CD4-positive, alpha-beta T cell (primary cell): ENCODE results near the gene FAM174C. TPM values are rescaled to one million over a fixed set of nuclear protein-coding genes. Genes with fewer than 3 reads are reported as not detected.
A peak's percentile ranks its signal among the peaks of the same experiment; 100 is the strongest.

Source experiments
- ATAC-seq: fragments of 200-7000 bp; cut with Tn5 transposase; one replicate; pipeline ENCODE4 v1.10.0; 2022; ENCODE audit warnings: mild to moderate bottlenecking; ENCODE audit not compliant: poor library complexity
- CTCF ChIA-PET: fragments of 350-600 bp; sonication (Branson Sonifier 250); formaldehyde crosslinking; loops from one replicate; lab custom pipeline; 2021; ENCODE audit warnings: antibody characterized with exemption, inconsistent platforms; lab: Charles Lee
- POLR2A ChIA-PET: fragments of 350-600 bp; sonication (Branson Sonifier 250); formaldehyde crosslinking; loops from one replicate; lab custom pipeline; 2021; ENCODE audit warnings: antibody characterized with exemption, inconsistent platforms; lab: Charles Lee
- DNase-seq, 14 experiments: peaks; one replicate each; pipeline ENCODE4 v3.0.0-alpha.2; 2013 to 2020; ENCODE audit warnings: mixed read lengths in 2 of 14
- H3K27ac ChIP-seq, 2 donors: one replicate each; pipeline versions ENCODE4 v1.5.1 to v1.7.0; 2013; ENCODE audit warnings: low read length in 2 of 2, low read depth in 1 of 2, mild to moderate bottlenecking in 1 of 2
- H3K27me3 ChIP-seq, 2 experiments: 1 replicate in 1 of 2; 2 replicates in 1 of 2; pipeline versions ENCODE4 v1.6.1 to v1.7.0; 2013; ENCODE audit warnings: low read length in 2 of 2, control low read depth in 1 of 2, mild to moderate bottlenecking in 1 of 2, moderate library complexity in 1 of 2; ENCODE audit not compliant: insufficient read depth in 2 of 2, control insufficient read depth in 1 of 2
- H3K36me3 ChIP-seq: one replicate; pipeline ENCODE4 v1.6.1; 2013; ENCODE audit warnings: low read length, control low read depth; ENCODE audit not compliant: insufficient read depth
- H3K4me1 ChIP-seq: one replicate; pipeline ENCODE4 v1.6.1; 2013; ENCODE audit warnings: low read length, control low read depth; ENCODE audit not compliant: insufficient read depth
- H3K4me3 ChIP-seq: one replicate; pipeline ENCODE4 v1.5.1; 2013; ENCODE audit warnings: mild to moderate bottlenecking, low read length, moderate library complexity
- H3K9me3 ChIP-seq, 2 experiments: 1 replicate in 1 of 2; 2 replicates in 1 of 2; pipeline versions ENCODE4 v1.6.1 to v1.7.0; 2013; ENCODE audit warnings: low read length in 2 of 2, mild to moderate bottlenecking in 2 of 2, control low read depth in 1 of 2, moderate library complexity in 1 of 2; ENCODE audit not compliant: control insufficient read depth in 1 of 2, insufficient read depth in 1 of 2
- H3K27ac Mint-ChIP-seq: one replicate; pipeline ENCODE4 v1.8.0; 2020; ENCODE audit warnings: mixed read lengths
- H3K27me3 Mint-ChIP-seq: one replicate; pipeline ENCODE4 v1.8.0; 2021; ENCODE audit warnings: mixed read lengths
- H3K36me3 Mint-ChIP-seq: one replicate; pipeline ENCODE4 v1.8.0; 2021; ENCODE audit warnings: low read depth, mixed read lengths
- H3K4me1 Mint-ChIP-seq: one replicate; pipeline ENCODE4 v1.8.0; 2021; ENCODE audit warnings: low read depth, mixed read lengths
- H3K4me3 Mint-ChIP-seq: one replicate; pipeline ENCODE4 v1.8.0; 2020; ENCODE audit warnings: mild to moderate bottlenecking, mixed read lengths
- H3K9me3 Mint-ChIP-seq: one replicate; pipeline ENCODE4 v1.8.0; 2020; ENCODE audit warnings: mixed read lengths
- intact Hi-C, 2 experiments: fragments of 100-400 bp; cut with DNase I in 1 of 2; cut with micrococcal nuclease in 1 of 2; formaldehyde crosslinking; loops; one replicate each; pipeline versions ENCODE4 v1.15.1 to v1.9.0; 2023 to 2025; cut with DNase I, micrococcal nuclease
- total RNA-seq, 174 experiments: library from RNA in 2 of 174; stranded (reverse) in 2 of 174; gene quantifications; one replicate each; pipeline ENCODE4 v1.2.3 and lab custom pipeline; 2021 to 2026
- TF ChIP-seq, protein P1 (sequence below): fragments of 200-600 bp; IDR thresholded peaks from one replicate; pipeline ENCODE4 v1.8.0; 2022; ENCODE audit warnings: antibody characterized with exemption, mild to moderate bottlenecking

The FAM174C gene
- total RNA-seq, 2 experiments from 2014 or later = 32.0 to 38.3 TPM

- Mint-ChIP-seq H3K4me3 (no peak overlapping the region), H3K4me1 (no peaks in the 10 kb centered on the region), H3K27me3 (peaks cover 30% of the 10 kb centered on the region), H3K27ac (no peak overlapping the region), H3K9me3 (no peaks in the 10 kb centered on the region), H3K36me3 (no peaks in the 10 kb centered on the region)
- peaks cover 11% of the 10 kb centered on the region for H3K4me1 ChIP-seq
- intact Hi-C loops = no loop called here
- H3K27ac ChIP-seq = no peak overlapping the region
- TF ChIP-seq, protein P1, sequence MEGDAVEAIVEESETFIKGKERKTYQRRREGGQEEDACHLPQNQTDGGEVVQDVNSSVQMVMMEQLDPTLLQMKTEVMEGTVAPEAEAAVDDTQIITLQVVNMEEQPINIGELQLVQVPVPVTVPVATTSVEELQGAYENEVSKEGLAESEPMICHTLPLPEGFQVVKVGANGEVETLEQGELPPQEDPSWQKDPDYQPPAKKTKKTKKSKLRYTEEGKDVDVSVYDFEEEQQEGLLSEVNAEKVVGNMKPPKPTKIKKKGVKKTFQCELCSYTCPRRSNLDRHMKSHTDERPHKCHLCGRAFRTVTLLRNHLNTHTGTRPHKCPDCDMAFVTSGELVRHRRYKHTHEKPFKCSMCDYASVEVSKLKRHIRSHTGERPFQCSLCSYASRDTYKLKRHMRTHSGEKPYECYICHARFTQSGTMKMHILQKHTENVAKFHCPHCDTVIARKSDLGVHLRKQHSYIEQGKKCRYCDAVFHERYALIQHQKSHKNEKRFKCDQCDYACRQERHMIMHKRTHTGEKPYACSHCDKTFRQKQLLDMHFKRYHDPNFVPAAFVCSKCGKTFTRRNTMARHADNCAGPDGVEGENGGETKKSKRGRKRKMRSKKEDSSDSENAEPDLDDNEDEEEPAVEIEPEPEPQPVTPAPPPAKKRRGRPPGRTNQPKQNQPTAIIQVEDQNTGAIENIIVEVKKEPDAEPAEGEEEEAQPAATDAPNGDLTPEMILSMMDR = no peak
- H3K27me3 ChIP-seq = peaks cover 24 to 28% of the 10 kb centered on the region in 2 experiments
- H3K4me3 ChIP-seq = peak overlapping the region; percentile 16
- ATAC-seq (peak; percentile 34), DNase-seq (peak in 7 of 14 experiments; percentile 4 to 49 (median 31))
- ChIA-PET CTCF (no interaction called here), POLR2A (no interaction called here)
- H3K9me3 ChIP-seq = peaks cover 0 to 23% of the 10 kb centered on the region in 2 experiments
- no peaks in the 10 kb centered on the region for H3K36me3 ChIP-seq
Measured at GRCh38 chr19:1324806-1325567, 49.7 kb downstream of the FAM174C start.

- peaks cover 29% of the 10 kb centered on the region for H3K27me3 Mint-ChIP-seq
- TF ChIP-seq, protein P1 = no peak
- Histone ChIP-seq H3K9me3 (peaks cover 0 to 23% of the 10 kb centered on the region in 2 experiments), H3K27me3 (peaks cover 24 to 28% of the 10 kb centered on the region in 2 experiments), H3K27ac (no peak overlapping the region), H3K4me3 (no peak overlapping the region), H3K4me1 (peaks cover 11% of the 10 kb centered on the region), H3K36me3 (no peaks in the 10 kb centered on the region)
- intact Hi-C loops = no loop called here
- ChIA-PET CTCF (no interaction called here), POLR2A (no interaction called here)
- DNase-seq = no peak
- H3K27ac Mint-ChIP-seq = no peak overlapping the region
- no peak for ATAC-seq
- no peaks in the 10 kb centered on the region for H3K4me1 Mint-ChIP-seq
- H3K9me3 Mint-ChIP-seq = no peaks in the 10 kb centered on the region
- no peak overlapping the region for H3K4me3 Mint-ChIP-seq
- no peaks in the 10 kb centered on the region for H3K36me3 Mint-ChIP-seq
Measured at GRCh38 chr19:1325568-1326294, 50.4 kb downstream of the FAM174C start.

GRCh38 chr19:1327125-1327524 lies 51.8 kb downstream of the FAM174C start:
- Mint-ChIP-seq H3K9me3 (no peaks in the 10 kb centered on the region), H3K27ac (no peak overlapping the region), H3K36me3 (no peaks in the 10 kb centered on the region), H3K4me3 (no peak overlapping the region), H3K27me3 (peaks cover 25% of the 10 kb centered on the region), H3K4me1 (no peaks in the 10 kb centered on the region)
- TF ChIP-seq, protein P1 = no peak
- ATAC-seq (no peak), DNase-seq (no peak)
- Histone ChIP-seq H3K4me3 (no peak overlapping the region), H3K4me1 (peaks cover 11% of the 10 kb centered on the region), H3K27ac (no peak overlapping the region), H3K27me3 (peaks cover 22 to 24% of the 10 kb centered on the region in 2 experiments), H3K9me3 (peaks cover 0 to 23% of the 10 kb centered on the region in 2 experiments), H3K36me3 (no peaks in the 10 kb centered on the region)
- CTCF ChIA-PET = interaction anchor here (0.7 to 1.3 kb wide), 2 partner anchors 11 to 12 kb away, joined by 3 read pairs; no protein-coding TSS in a partner anchor
- POLR2A ChIA-PET = interaction anchor here (0.6 kb wide), 1 partner anchor 25 kb away, joined by 3 read pairs; no protein-coding TSS in a partner anchor
- intact Hi-C loops = no loop called here

Other genes starting within 250 kb of the FAM174C start
- gene CNN2, start 248.9 kb upstream of the FAM174C start, total RNA-seq = 100 to 1,000 TPM; 307 to 318 TPM
- 100 to 1,000 TPM; 114 to 118 TPM for gene ABCA7, start 235.4 kb upstream of the FAM174C start, total RNA-seq
- 100 to 1,000 TPM; 861 to 878 TPM for gene ARHGAP45, start 208.4 kb upstream of the FAM174C start, total RNA-seq
- gene POLR2E, start 180.2 kb upstream of the FAM174C start, total RNA-seq = 10 to 100 TPM; 45.8 to 49.0 TPM
- 100 to 1,000 TPM; 174 to 175 TPM for gene GPX4, start 171.5 kb upstream of the FAM174C start, total RNA-seq
- gene SBNO2, start 101.3 kb upstream of the FAM174C start, total RNA-seq = 100 to 1,000 TPM; 126 to 137 TPM
- gene STK11, start 69.8 kb upstream of the FAM174C start, total RNA-seq = 10 to 100 TPM; 49.7 to 53.0 TPM
- gene CBARP, start 37.5 kb upstream of the FAM174C start, total RNA-seq = under 1 TPM in 1 of 2 experiments, not detected in 1; 0.22 TPM
- 10 to 100 TPM; 77.6 to 92.6 TPM for gene ATP5F1D, start 33.8 kb upstream of the FAM174C start, total RNA-seq
- gene MIDN, start 26.9 kb upstream of the FAM174C start, total RNA-seq = 100 to 1,000 TPM; 214 to 228 TPM
- gene CIRBP, start 6.2 kb upstream of the FAM174C start, total RNA-seq = 100 to 1,000 TPM; 614 to 628 TPM
- gene EFNA2, start 10.3 kb downstream of the FAM174C start, total RNA-seq = not detected
- 10 to 100 TPM; 40.0 to 42.6 TPM for gene NDUFS7, start 108.4 kb downstream of the FAM174C start, total RNA-seq
- gene GAMT, start 126.0 kb downstream of the FAM174C start, total RNA-seq = 10 to 100 TPM; 11.0 to 13.0 TPM
- gene DAZAP1, start 132.1 kb downstream of the FAM174C start, total RNA-seq = 100 to 1,000 TPM; 128 to 133 TPM
- 1,000 to 10,000 TPM; 2,193 to 2,200 TPM for gene RPS15, start 162.9 kb downstream of the FAM174C start, total RNA-seq
- under 1 TPM; 0.20 to 0.30 TPM for gene APC2, start 174.6 kb downstream of the FAM174C start, total RNA-seq
- 10 to 100 TPM; 14.9 to 15.8 TPM for gene C19orf25, start 203.7 kb downstream of the FAM174C start, total RNA-seq
- gene PCSK4, start 214.8 kb downstream of the FAM174C start, total RNA-seq = 1 to 10 TPM; 4.2 to 5.2 TPM
- 1 to 10 TPM; 2.2 to 2.8 TPM for gene REEP6, start 215.7 kb downstream of the FAM174C start, total RNA-seq
- gene ADAMTSL5, start 237.5 kb downstream of the FAM174C start, total RNA-seq = 1 to 10 TPM; 4.3 to 5.7 TPM
- gene PLK5, start 248.5 kb downstream of the FAM174C start, total RNA-seq = under 1 TPM in 1 of 2 experiments, not detected in 1; 0.14 TPM